Nephron progenitor cell (in vitro differentiated cells): ENCODE data around the gene HCN1.

Experiments used
- DNase-seq: peaks from one replicate; pipeline ENCODE4 v3.0.0; 2021
- H3K27ac Mint-ChIP-seq: 2 replicates; pipeline ENCODE4 v1.8.0; 2021; ENCODE audit warnings: mild to moderate bottlenecking, moderate library complexity, mixed read lengths
- H3K27me3 Mint-ChIP-seq: 2 replicates; pipeline ENCODE4 v1.8.0; 2021; ENCODE audit warnings: mild to moderate bottlenecking, low read depth, mixed read lengths; ENCODE audit not compliant: poor library complexity
- H3K36me3 Mint-ChIP-seq: 2 replicates; pipeline ENCODE4 v1.8.0; 2021; ENCODE audit warnings: low read depth, mixed read lengths
- H3K4me1 Mint-ChIP-seq: 2 replicates; pipeline ENCODE4 v1.8.0; 2021; ENCODE audit warnings: mixed read lengths
- H3K4me3 Mint-ChIP-seq: 2 replicates; pipeline ENCODE4 v1.8.0; 2021; ENCODE audit warnings: mild to moderate bottlenecking, moderate library complexity, mixed read lengths
- H3K9me3 Mint-ChIP-seq: 2 replicates; pipeline ENCODE4 v1.8.0; 2021; ENCODE audit warnings: mild to moderate bottlenecking, moderate library complexity, mixed read lengths
- TF ChIP-seq, protein P1 (sequence below): fragments of 200-600 bp; sonication (generic); IDR thresholded peaks from 2 replicates; pipeline ENCODE4 v1.5.0; 2021; ENCODE audit warnings: antibody characterized with exemption

The HCN1 gene

GRCh38 chr5:45684118-45684517 lies 12.1 kb downstream of the HCN1 start:
- Mint-ChIP-seq H3K27ac (no peak overlapping the region), H3K9me3 (no peaks in the 10 kb centered on the region), H3K36me3 (no peaks in the 10 kb centered on the region), H3K27me3 (no peaks in the 10 kb centered on the region), H3K4me1 (no peaks in the 10 kb centered on the region), H3K4me3 (no peak overlapping the region)
- no peak for DNase-seq
- TF ChIP-seq, protein P1, sequence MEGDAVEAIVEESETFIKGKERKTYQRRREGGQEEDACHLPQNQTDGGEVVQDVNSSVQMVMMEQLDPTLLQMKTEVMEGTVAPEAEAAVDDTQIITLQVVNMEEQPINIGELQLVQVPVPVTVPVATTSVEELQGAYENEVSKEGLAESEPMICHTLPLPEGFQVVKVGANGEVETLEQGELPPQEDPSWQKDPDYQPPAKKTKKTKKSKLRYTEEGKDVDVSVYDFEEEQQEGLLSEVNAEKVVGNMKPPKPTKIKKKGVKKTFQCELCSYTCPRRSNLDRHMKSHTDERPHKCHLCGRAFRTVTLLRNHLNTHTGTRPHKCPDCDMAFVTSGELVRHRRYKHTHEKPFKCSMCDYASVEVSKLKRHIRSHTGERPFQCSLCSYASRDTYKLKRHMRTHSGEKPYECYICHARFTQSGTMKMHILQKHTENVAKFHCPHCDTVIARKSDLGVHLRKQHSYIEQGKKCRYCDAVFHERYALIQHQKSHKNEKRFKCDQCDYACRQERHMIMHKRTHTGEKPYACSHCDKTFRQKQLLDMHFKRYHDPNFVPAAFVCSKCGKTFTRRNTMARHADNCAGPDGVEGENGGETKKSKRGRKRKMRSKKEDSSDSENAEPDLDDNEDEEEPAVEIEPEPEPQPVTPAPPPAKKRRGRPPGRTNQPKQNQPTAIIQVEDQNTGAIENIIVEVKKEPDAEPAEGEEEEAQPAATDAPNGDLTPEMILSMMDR, result no peak

DNA sequence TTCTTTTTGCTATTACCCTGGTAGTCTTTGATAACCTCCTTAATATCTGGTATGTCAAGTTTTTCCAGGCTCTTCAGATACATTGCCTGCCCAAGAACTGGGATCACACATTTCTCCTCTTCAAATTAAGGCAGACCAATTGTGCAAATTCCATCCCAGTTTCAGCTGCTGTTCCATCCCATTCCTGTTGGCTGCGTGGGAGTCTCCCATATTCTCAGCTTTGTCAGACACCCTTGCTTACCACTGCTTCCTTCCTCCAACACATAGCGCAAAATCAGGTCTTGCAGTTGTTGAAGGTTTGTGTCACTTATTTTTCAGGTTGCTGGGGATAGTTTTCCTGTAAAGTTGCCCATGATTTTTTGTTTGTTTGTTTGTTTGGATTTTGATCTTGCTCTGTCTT lies 15.2 kb downstream of the HCN1 start:
- Mint-ChIP-seq H3K9me3 (no peaks in the 10 kb centered on the region), H3K27ac (no peak overlapping the region), H3K4me1 (no peaks in the 10 kb centered on the region), H3K27me3 (no peaks in the 10 kb centered on the region), H3K4me3 (no peak overlapping the region), H3K36me3 (no peaks in the 10 kb centered on the region)
- TF ChIP-seq, protein P1, result no peak
- no peak for DNase-seq

- Mint-ChIP-seq H3K9me3 (no peaks in the 10 kb centered on the region), H3K27ac (no peak overlapping the region), H3K4me1 (no peaks in the 10 kb centered on the region), H3K4me3 (no peak overlapping the region), H3K27me3 (no peaks in the 10 kb centered on the region), H3K36me3 (no peaks in the 10 kb centered on the region)
- no peak for DNase-seq
- TF ChIP-seq, protein P1, result no peak
Observed at GRCh38 chr5:45677524-45677923, 18.7 kb downstream of the HCN1 start.

DNA sequence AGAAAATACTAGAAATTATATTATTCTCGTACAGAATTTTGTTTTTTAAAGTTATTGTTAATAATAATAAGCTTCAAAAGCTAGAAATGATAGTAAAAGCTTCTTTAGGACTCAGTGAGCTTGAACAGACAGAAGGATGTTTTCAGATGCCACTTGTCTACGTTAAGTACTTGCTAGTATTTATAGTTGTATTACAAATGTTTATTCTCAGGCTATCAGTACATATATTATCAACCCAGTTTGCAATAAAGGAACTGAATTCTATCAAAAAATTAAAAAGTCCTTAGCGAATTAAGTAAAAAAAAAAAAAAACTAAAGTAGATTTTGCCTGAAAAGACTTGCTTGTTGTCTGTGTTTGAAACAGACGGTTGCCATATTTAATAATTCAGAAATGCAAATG lies 23.9 kb downstream of the HCN1 start:
- no peak for DNase-seq
- H3K27me3 Mint-ChIP-seq, result no peaks in the 10 kb centered on the region
- no peaks in the 10 kb centered on the region for H3K9me3 Mint-ChIP-seq
- no peak overlapping the region for H3K27ac Mint-ChIP-seq
- no peaks in the 10 kb centered on the region for H3K36me3 Mint-ChIP-seq
- H3K4me3 Mint-ChIP-seq, result no peak overlapping the region
- TF ChIP-seq, protein P1, result no peak
- H3K4me1 Mint-ChIP-seq, result no peaks in the 10 kb centered on the region

- peaks cover 5% of the 10 kb centered on the region for H3K27me3 Mint-ChIP-seq
- H3K9me3 Mint-ChIP-seq, result no peaks in the 10 kb centered on the region
- no peak for DNase-seq
- no peaks in the 10 kb centered on the region for H3K4me1 Mint-ChIP-seq
- H3K4me3 Mint-ChIP-seq, result no peak overlapping the region
- H3K36me3 Mint-ChIP-seq, result no peaks in the 10 kb centered on the region
- no peak overlapping the region for H3K27ac Mint-ChIP-seq
- TF ChIP-seq, protein P1, result no peak
Observed at GRCh38 chr5:45648744-45649143, 47.4 kb downstream of the HCN1 start.

GRCh38 chr5:45643056-45643455 lies 53.1 kb downstream of the HCN1 start:
- Mint-ChIP-seq H3K36me3 (no peaks in the 10 kb centered on the region), H3K4me3 (no peak overlapping the region), H3K4me1 (no peaks in the 10 kb centered on the region), H3K27me3 (no peaks in the 10 kb centered on the region), H3K9me3 (no peaks in the 10 kb centered on the region), H3K27ac (no peak overlapping the region)
- DNase-seq, result no peak
- TF ChIP-seq, protein P1, result no peak
